PFSK-1 (cell line): ENCODE results near the gene ADCY1.

Experiments used
- FOXP2 ChIP-seq: optimal IDR thresholded peaks from 2 replicates; pipeline ENCODE3; 2011; ENCODE audit warnings: borderline replicate concordance, control low read depth, inconsistent platforms; ENCODE audit not compliant: insufficient read depth; ENCODE audit errors: extremely low read length, extremely low read depth
- POLR2AphosphoS5 ChIP-seq: IDR thresholded peaks from 2 replicates; pipeline ENCODE4 v1.6.1; 2012; ENCODE audit warnings: low read depth, mild to moderate bottlenecking, control low read depth, low read length, moderate library complexity
- SIN3A ChIP-seq: IDR thresholded peaks from 2 replicates; pipeline ENCODE4 v1.6.1; 2012; ENCODE audit warnings: mild to moderate bottlenecking, low read length, moderate library complexity, borderline replicate concordance; ENCODE audit not compliant: insufficient read depth
- TAF1 ChIP-seq: IDR thresholded peaks from 2 replicates; pipeline ENCODE4 v1.6.1; 2012; ENCODE audit warnings: low read length, control low read depth, borderline replicate concordance; ENCODE audit not compliant: insufficient read depth
- TF ChIP-seq, protein P1 (sequence below), 2 experiments: IDR thresholded peaks; 2 replicates each; pipeline versions ENCODE4 v1.6.1 to v1.8.0; 2011 to 2012; ENCODE audit warnings: low read depth in 2 of 2, low read length in 2 of 2, control low read depth in 1 of 2, inconsistent platforms in 1 of 2, mild to moderate bottlenecking in 1 of 2, moderate library complexity in 1 of 2; ENCODE audit not compliant: insufficient read depth in 1 of 2

ADCY1 gene

DNA sequence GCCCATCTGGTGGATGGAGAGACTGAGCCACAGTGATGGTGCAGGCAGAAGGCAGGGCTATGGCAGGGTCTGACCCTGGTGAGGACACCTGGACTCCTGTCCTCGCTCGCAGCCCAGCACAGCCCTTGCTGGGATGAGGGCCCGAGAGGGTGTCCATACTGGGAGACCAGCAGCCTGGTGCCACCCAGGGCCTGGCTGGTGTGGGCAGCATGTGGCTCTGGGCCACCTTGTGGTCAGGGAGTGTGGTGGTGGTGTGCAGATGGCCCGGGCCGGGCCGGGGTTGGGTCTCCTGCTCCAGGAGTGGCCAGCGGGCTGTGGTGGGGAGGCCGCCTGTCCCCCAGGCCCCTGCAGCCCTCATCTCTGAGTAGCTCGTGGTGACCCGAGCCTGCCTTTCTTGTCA lies 14.9 kb downstream of the ADCY1 start:
- TF ChIP-seq TAF1 (no peak), POLR2AphosphoS5 (no peak), FOXP2 (no peak), SIN3A (no peak)
- TF ChIP-seq, protein P1, sequence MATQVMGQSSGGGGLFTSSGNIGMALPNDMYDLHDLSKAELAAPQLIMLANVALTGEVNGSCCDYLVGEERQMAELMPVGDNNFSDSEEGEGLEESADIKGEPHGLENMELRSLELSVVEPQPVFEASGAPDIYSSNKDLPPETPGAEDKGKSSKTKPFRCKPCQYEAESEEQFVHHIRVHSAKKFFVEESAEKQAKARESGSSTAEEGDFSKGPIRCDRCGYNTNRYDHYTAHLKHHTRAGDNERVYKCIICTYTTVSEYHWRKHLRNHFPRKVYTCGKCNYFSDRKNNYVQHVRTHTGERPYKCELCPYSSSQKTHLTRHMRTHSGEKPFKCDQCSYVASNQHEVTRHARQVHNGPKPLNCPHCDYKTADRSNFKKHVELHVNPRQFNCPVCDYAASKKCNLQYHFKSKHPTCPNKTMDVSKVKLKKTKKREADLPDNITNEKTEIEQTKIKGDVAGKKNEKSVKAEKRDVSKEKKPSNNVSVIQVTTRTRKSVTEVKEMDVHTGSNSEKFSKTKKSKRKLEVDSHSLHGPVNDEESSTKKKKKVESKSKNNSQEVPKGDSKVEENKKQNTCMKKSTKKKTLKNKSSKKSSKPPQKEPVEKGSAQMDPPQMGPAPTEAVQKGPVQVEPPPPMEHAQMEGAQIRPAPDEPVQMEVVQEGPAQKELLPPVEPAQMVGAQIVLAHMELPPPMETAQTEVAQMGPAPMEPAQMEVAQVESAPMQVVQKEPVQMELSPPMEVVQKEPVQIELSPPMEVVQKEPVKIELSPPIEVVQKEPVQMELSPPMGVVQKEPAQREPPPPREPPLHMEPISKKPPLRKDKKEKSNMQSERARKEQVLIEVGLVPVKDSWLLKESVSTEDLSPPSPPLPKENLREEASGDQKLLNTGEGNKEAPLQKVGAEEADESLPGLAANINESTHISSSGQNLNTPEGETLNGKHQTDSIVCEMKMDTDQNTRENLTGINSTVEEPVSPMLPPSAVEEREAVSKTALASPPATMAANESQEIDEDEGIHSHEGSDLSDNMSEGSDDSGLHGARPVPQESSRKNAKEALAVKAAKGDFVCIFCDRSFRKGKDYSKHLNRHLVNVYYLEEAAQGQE (IDR thresholded peaks at IDR 0.05; ENCODE audit: insufficient read depth in 1 of 2, low read depth in 2 of 2, low read length in 2 of 2) = no peak

DNA sequence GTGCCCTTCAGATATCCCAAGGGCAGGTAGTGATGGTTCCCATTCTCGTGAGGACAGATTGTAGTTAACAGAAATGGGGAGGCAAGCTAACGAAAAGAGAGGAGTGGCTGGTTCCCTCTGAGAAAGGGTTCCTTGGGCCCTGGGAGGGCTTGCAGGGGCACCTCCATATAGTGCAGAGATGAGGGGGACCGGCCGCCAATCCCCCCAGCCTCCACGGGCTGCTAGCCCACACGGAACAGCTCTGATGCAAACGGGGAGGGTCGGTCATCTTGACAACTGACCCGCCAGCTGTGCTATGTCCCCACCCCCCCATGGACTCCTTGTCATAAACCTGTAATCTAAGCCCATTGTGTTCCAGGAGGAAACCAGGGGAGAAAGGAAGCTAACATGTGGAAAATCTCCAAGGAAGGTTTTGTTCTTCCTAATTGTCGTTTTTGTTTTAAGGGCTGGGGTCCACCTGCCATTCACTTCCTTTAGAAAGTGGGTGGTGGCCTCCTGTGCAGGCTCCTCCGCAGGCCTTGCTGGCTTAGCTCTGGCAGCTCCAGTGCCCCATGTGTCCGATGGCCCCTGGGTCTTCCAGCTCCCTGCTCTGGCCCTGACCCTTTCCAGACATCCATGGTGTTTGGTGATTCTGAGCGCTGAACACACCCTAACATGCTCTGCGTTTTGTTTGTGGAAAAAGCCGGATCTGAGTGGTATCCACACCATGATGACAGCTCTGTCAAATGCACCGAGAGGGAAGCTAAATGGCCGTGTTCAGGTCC lies 15.9 kb downstream of the ADCY1 start:
- TF ChIP-seq FOXP2 = no peak
- no peak for TF ChIP-seq POLR2AphosphoS5
- TF ChIP-seq, protein P1 (IDR thresholded peaks at IDR 0.05; ENCODE audit: insufficient read depth in 1 of 2, low read depth in 2 of 2, low read length in 2 of 2) = no peak
- no peak for TF ChIP-seq TAF1
- no peak for TF ChIP-seq SIN3A

DNA sequence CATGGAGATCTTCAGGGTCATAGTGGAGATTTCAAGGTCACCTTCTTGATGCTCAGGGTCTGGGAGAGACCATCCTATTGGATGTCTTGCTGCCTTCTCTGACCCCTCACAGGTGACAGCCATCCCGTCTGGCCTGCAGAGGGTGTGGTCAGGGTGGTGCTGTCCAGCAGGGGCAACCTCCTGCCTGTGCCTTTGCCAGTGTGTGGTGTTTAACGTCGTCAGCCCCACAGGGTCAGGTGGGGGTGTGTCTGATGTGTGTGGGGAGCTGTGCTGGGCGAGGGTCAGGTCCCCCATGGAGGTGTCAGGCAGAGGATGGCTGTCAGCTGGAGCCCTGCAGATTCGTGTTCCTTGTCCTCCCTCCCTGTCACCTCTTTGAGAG lies 16.5 kb downstream of the ADCY1 start:
- TF ChIP-seq, protein P1 (IDR thresholded peaks at IDR 0.05; ENCODE audit: insufficient read depth in 1 of 2, low read depth in 2 of 2, low read length in 2 of 2) = peak in 1 of 2 experiments; percentile 75; a peak in 2 of 4 replicates
- no peak for TF ChIP-seq TAF1

DNA sequence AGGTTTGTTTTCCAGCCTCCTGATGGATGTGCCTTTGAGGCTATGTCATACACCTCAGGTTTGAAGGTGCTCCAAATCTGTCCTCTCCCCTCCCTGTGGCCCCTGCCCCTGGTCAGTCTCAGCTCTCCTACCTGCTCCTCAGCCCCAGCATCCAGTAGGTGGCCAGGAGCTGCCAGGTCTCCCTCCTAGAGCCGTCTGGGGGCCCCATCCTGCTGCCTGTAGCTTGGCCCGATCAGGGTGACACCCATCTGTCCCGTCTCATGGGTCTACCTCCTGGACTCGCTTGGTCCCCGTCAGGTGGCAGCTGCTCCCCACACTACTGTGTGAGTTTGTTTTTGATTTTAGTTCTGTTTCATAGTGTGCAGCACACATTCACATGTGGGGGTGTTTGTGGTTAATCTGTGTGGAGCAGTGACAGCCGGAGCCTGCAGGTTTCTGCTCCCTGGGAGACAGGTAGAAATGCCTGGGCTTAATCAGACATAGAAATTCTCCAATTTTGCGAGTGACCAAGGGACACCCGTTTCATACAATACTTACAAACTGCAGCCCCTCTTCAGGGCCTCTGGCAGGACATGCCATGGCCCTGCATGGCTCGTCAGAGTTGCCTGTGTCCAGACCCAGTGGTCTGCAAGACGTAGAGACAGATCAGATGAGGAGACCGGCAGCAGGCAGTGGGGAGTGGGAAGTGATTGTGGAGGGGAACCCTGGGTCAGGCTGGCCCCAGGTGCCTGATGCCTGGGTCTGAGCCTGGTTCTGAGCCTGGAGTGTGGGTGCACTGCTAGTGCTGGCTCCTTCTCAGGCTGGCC lies 17.1 kb downstream of the ADCY1 start:
- TF ChIP-seq POLR2AphosphoS5 (no peak), FOXP2 (no peak), SIN3A (no peak), TAF1 (no peak)
- TF ChIP-seq, protein P1 (IDR thresholded peaks at IDR 0.05; ENCODE audit: insufficient read depth in 1 of 2, low read depth in 2 of 2, low read length in 2 of 2) = no peak
